ENCODE results near the gene GRM5. TPM values are rescaled to one million over a fixed set of nuclear protein-coding genes. Genes with fewer than 3 reads are reported as not detected.

GRM5 gene
- total RNA-seq, 1 donor from 2014 or later, result not detected

GRCh38 chr11:88494848-88495247, 570.9 kb downstream of the GRM5 start:
- no peak overlapping the region for H3K4me3 ChIP-seq
- no peak overlapping the region for H3K27ac ChIP-seq
- no peaks in the 10 kb centered on the region for H3K4me1 ChIP-seq
- no peaks in the 10 kb centered on the region for H3K9me3 ChIP-seq
- intact Hi-C loops (cut with DNase I), result no loop called here
- H3K36me3 ChIP-seq, result no peaks in the 10 kb centered on the region
- DNase-seq (ENCODE audit: extremely low spot score in 2 of 2), result no peak
- no peak for TF ChIP-seq CTCF (IDR thresholded peaks at IDR 0.05)
- no peak for TF ChIP-seq POLR2A (IDR thresholded peaks at IDR 0.05)
- no peak for TF ChIP-seq POLR2AphosphoS5 (IDR thresholded peaks at IDR 0.05; ENCODE audit: insufficient read depth in 1 of 2, low read depth in 1 of 2)
- no peaks in the 10 kb centered on the region for H3K27me3 ChIP-seq

- no peaks in the 10 kb centered on the region for H3K4me1 ChIP-seq
- H3K36me3 ChIP-seq, result no peaks in the 10 kb centered on the region
- TF ChIP-seq POLR2A (IDR thresholded peaks at IDR 0.05), result no peak
- no peak for TF ChIP-seq CTCF (IDR thresholded peaks at IDR 0.05)
- TF ChIP-seq POLR2AphosphoS5 (IDR thresholded peaks at IDR 0.05; ENCODE audit: insufficient read depth in 1 of 2, low read depth in 1 of 2), result no peak
- no peaks in the 10 kb centered on the region for H3K27me3 ChIP-seq
- no peak for DNase-seq (ENCODE audit: extremely low spot score in 2 of 2)
- H3K27ac ChIP-seq, result no peak overlapping the region
- H3K4me3 ChIP-seq, result no peak overlapping the region
- H3K9me3 ChIP-seq, result no peaks in the 10 kb centered on the region
- intact Hi-C loops (cut with DNase I), result no loop called here
Measured at GRCh38 chr11:88491674-88492073, 574.1 kb downstream of the GRM5 start.

- no peaks in the 10 kb centered on the region for H3K36me3 ChIP-seq
- no peak overlapping the region for H3K27ac ChIP-seq
- no peak for TF ChIP-seq CTCF (IDR thresholded peaks at IDR 0.05)
- TF ChIP-seq POLR2A (IDR thresholded peaks at IDR 0.05), result no peak
- TF ChIP-seq POLR2AphosphoS5 (IDR thresholded peaks at IDR 0.05; ENCODE audit: insufficient read depth in 1 of 2, low read depth in 1 of 2), result no peak
- intact Hi-C loops (cut with DNase I), result no loop called here
- DNase-seq (ENCODE audit: extremely low spot score in 2 of 2), result no peak
- no peaks in the 10 kb centered on the region for H3K27me3 ChIP-seq
- H3K4me1 ChIP-seq, result no peaks in the 10 kb centered on the region
- no peaks in the 10 kb centered on the region for H3K9me3 ChIP-seq
- H3K4me3 ChIP-seq, result no peak overlapping the region
Measured at GRCh38 chr11:88489030-88489429, 576.8 kb downstream of the GRM5 start.

GRCh38 chr11:88487646-88488045, 578.1 kb downstream of the GRM5 start:
- no peak for TF ChIP-seq CTCF (IDR thresholded peaks at IDR 0.05)
- no peak for TF ChIP-seq POLR2AphosphoS5 (IDR thresholded peaks at IDR 0.05; ENCODE audit: insufficient read depth in 1 of 2, low read depth in 1 of 2)
- TF ChIP-seq POLR2A (IDR thresholded peaks at IDR 0.05), result no peak
- no peak for DNase-seq (ENCODE audit: extremely low spot score in 2 of 2)
- H3K27me3 ChIP-seq, result no peaks in the 10 kb centered on the region
- no peak overlapping the region for H3K27ac ChIP-seq
- no peaks in the 10 kb centered on the region for H3K36me3 ChIP-seq
- intact Hi-C loops (cut with DNase I), result no loop called here
- H3K4me1 ChIP-seq, result no peaks in the 10 kb centered on the region
- H3K4me3 ChIP-seq, result no peak overlapping the region
- no peaks in the 10 kb centered on the region for H3K9me3 ChIP-seq

- no peak overlapping the region for H3K27ac ChIP-seq
- TF ChIP-seq POLR2A (IDR thresholded peaks at IDR 0.05) (no peak), CTCF (IDR thresholded peaks at IDR 0.05) (peak in 2 of 3 experiments; percentile 19 to 30), POLR2AphosphoS5 (IDR thresholded peaks at IDR 0.05; ENCODE audit: insufficient read depth in 1 of 2, low read depth in 1 of 2) (no peak)
- H3K4me1 ChIP-seq, result no peaks in the 10 kb centered on the region
- no peaks in the 10 kb centered on the region for H3K36me3 ChIP-seq
- no peaks in the 10 kb centered on the region for H3K27me3 ChIP-seq
- H3K9me3 ChIP-seq, result no peaks in the 10 kb centered on the region
- intact Hi-C loops (cut with DNase I), result no loop called here
- no peak overlapping the region for H3K4me3 ChIP-seq
- DNase-seq (ENCODE audit: extremely low spot score in 2 of 2), result no peak
Measured at GRCh38 chr11:88484873-88485621, 580.7 kb downstream of the GRM5 start.

Data from vagina (tissue), 2 donors.